NCI-H526 (cell line): ENCODE measurements around the gene RAD1.
A peak's percentile ranks its signal among the peaks of the same experiment; 100 is the strongest.
"Not testable (repeated sequence)": the region's sequence is repeated elsewhere in the genome, so short reads cannot be mapped to it uniquely, and the experiment has no call there.

ENCODE experiments used
- DNase-seq, 2 experiments: peaks; one replicate each; lab custom pipeline; 2025; lab: John Stamatoyannopoulos, UW

The RAD1 gene

GRCh38 chr5:34915139-34915855 is at the start of gene RAD1, which contains the start of gene BRIX1:
Gene RAD1 (minus strand): TSS chr5:34915504. CDS start chr5:34914892, 612 bp downstream.
Gene BRIX1 (plus strand): TSS chr5:34915711. CDS start chr5:34915739, 28 bp downstream.
- peak; percentile 98 to 100 for DNase-seq

- no peak for DNase-seq
Observed at GRCh38 chr5:34959323-34959722, 44.0 kb upstream of the RAD1 start.

GRCh38 chr5:34957857-34958690 is 42.8 kb upstream of the RAD1 start:
- peak; percentile 9 to 59 for DNase-seq

GRCh38 chr5:34957321-34957720 is 42.0 kb upstream of the RAD1 start:
- no peak for DNase-seq

- DNase-seq = no peak
Observed at GRCh38 chr5:34944460-34945047, 29.2 kb upstream of the RAD1 start.

- DNase-seq = no peak
Observed at GRCh38 chr5:34944044-34944443, 28.7 kb upstream of the RAD1 start.

- DNase-seq = no peak
Observed at GRCh38 chr5:34941936-34942335, 26.6 kb upstream of the RAD1 start.

GRCh38 chr5:34932947-34933346 is 17.6 kb upstream of the RAD1 start:
- DNase-seq = no peak

- DNase-seq = no peak
Observed at GRCh38 chr5:34930870-34931269, 15.6 kb upstream of the RAD1 start.

GRCh38 chr5:34930462-34930844 is 15.1 kb upstream of the RAD1 start:
- DNase-seq = no peak

GRCh38 chr5:34929720-34930461 is 14.6 kb upstream of the RAD1 start:
- DNase-seq = peak; percentile 74 to 94

GRCh38 chr5:34929134-34929719 is 13.9 kb upstream of the RAD1 start, which contains the start of gene DNAJC21:
Gene DNAJC21 (plus strand): TSS chr5:34929559. CDS start chr5:34929820, 261 bp downstream.
- DNase-seq = peak; percentile 97 to 100

- no peak for DNase-seq
Observed at GRCh38 chr5:34928267-34928666, 13.0 kb upstream of the RAD1 start.

- no peak for DNase-seq
Observed at GRCh38 chr5:34927785-34928184, 12.5 kb upstream of the RAD1 start.

- DNase-seq = no peak
Observed at GRCh38 chr5:34926318-34926888, 11.1 kb upstream of the RAD1 start.

- no peak for DNase-seq
Observed at GRCh38 chr5:34924462-34924765, 9.1 kb upstream of the RAD1 start.

GRCh38 chr5:34923694-34924461 is 8.6 kb upstream of the RAD1 start:
- no peak for DNase-seq

- not testable (repeated sequence) for DNase-seq
Observed at GRCh38 chr5:34923256-34923655, 8.0 kb upstream of the RAD1 start.

GRCh38 chr5:34919077-34919476 is 3.8 kb upstream of the RAD1 start:
- no peak for DNase-seq

- DNase-seq = no peak
Observed at GRCh38 chr5:34918025-34918424, 2.7 kb upstream of the RAD1 start.

GRCh38 chr5:34916518-34916917 is 1.2 kb upstream of the RAD1 start:
- peak in 1 of 2 experiments; percentile 21 for DNase-seq
